Measurements from ENCODE around the gene ZNF267.

Gene ZNF267

GRCh38 chr16:31869511-31870201 lies 4.0 kb upstream of the ZNF267 start:
- Histone ChIP-seq H3K27ac (ENCODE audit: low read length) (peak overlapping the region; percentile 24), H3K9ac (ENCODE audit: low read length in 2 of 2) (no peak overlapping the region), H3K4me1 (ENCODE audit: control insufficient read depth, insufficient read depth, low read length) (peaks cover 3% of the 10 kb centered on the region), H3K36me3 (ENCODE audit: control insufficient read depth in 2 of 2, insufficient read depth in 2 of 2, low read length in 2 of 2) (no peaks in the 10 kb centered on the region), H3K4me3 (ENCODE audit: low read length in 2 of 2) (no peak overlapping the region), H3K27me3 (ENCODE audit: control insufficient read depth in 1 of 2, insufficient read depth in 2 of 2, low read length in 2 of 2) (no peaks in the 10 kb centered on the region), H3K9me3 (ENCODE audit: control insufficient read depth in 2 of 2, low read length in 2 of 2) (no peaks in the 10 kb centered on the region)

- Histone ChIP-seq H3K9me3 (ENCODE audit: control insufficient read depth in 2 of 2, low read length in 2 of 2) (no peaks in the 10 kb centered on the region), H3K27ac (ENCODE audit: low read length) (no peak overlapping the region), H3K4me1 (ENCODE audit: control insufficient read depth, insufficient read depth, low read length) (peaks cover 10% of the 10 kb centered on the region), H3K4me3 (ENCODE audit: low read length in 2 of 2) (no peak overlapping the region), H3K36me3 (ENCODE audit: control insufficient read depth in 2 of 2, insufficient read depth in 2 of 2, low read length in 2 of 2) (no peaks in the 10 kb centered on the region), H3K9ac (ENCODE audit: low read length in 2 of 2) (no peak overlapping the region), H3K27me3 (ENCODE audit: control insufficient read depth in 1 of 2, insufficient read depth in 2 of 2, low read length in 2 of 2) (no peaks in the 10 kb centered on the region)
These were observed 2.8 kb upstream of the ZNF267 start for GRCh38 chr16:31870809-31871208.

DNA sequence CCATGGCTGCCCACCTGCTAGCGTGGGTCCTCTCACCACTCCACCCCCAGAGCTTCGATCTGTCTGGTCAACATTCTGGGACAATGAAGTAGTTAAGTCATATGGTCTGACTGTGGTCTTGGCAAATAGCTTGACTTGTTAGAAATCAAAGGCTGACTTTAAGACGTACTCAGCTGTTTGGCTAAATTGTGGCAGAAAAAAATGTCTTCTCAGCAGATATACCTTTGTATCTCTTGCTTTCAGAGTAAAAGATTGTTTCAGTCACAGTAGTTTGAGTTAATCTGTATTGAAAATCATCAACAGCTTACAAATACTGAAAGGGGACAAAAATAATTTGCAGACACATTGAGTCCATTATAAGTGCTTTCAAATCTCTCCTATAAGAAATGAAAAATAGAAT lies 2.1 kb upstream of the ZNF267 start:
- Histone ChIP-seq H3K27me3 (ENCODE audit: control insufficient read depth in 1 of 2, insufficient read depth in 2 of 2, low read length in 2 of 2) (no peaks in the 10 kb centered on the region), H3K4me3 (ENCODE audit: low read length in 2 of 2) (no peak overlapping the region), H3K9me3 (ENCODE audit: control insufficient read depth in 2 of 2, low read length in 2 of 2) (no peaks in the 10 kb centered on the region), H3K36me3 (ENCODE audit: control insufficient read depth in 2 of 2, insufficient read depth in 2 of 2, low read length in 2 of 2) (no peaks in the 10 kb centered on the region), H3K27ac (ENCODE audit: low read length) (no peak overlapping the region), H3K9ac (ENCODE audit: low read length in 2 of 2) (no peak overlapping the region), H3K4me1 (ENCODE audit: control insufficient read depth, insufficient read depth, low read length) (peaks cover 10% of the 10 kb centered on the region)

GRCh38 chr16:31872201-31872600 lies 1.4 kb upstream of the ZNF267 start:
- Histone ChIP-seq H3K9me3 (ENCODE audit: control insufficient read depth in 2 of 2, low read length in 2 of 2) (no peaks in the 10 kb centered on the region), H3K9ac (ENCODE audit: low read length in 2 of 2) (no peak overlapping the region), H3K4me3 (ENCODE audit: low read length in 2 of 2) (no peak overlapping the region), H3K27me3 (ENCODE audit: control insufficient read depth in 1 of 2, insufficient read depth in 2 of 2, low read length in 2 of 2) (no peaks in the 10 kb centered on the region), H3K4me1 (ENCODE audit: control insufficient read depth, insufficient read depth, low read length) (peaks cover 15% of the 10 kb centered on the region), H3K36me3 (ENCODE audit: control insufficient read depth in 2 of 2, insufficient read depth in 2 of 2, low read length in 2 of 2) (no peaks in the 10 kb centered on the region), H3K27ac (ENCODE audit: low read length) (no peak overlapping the region)

GRCh38 chr16:31874366-31875111 lies 932 bp downstream of the ZNF267 start:
- no peaks in the 10 kb centered on the region for H3K9me3 ChIP-seq (ENCODE audit: control insufficient read depth in 2 of 2, low read length in 2 of 2)
- peak overlapping the region; percentile 90 for H3K27ac ChIP-seq (ENCODE audit: low read length)
- peaks cover 24% of the 10 kb centered on the region for H3K4me1 ChIP-seq (ENCODE audit: control insufficient read depth, insufficient read depth, low read length)
- H3K36me3 ChIP-seq (ENCODE audit: control insufficient read depth in 2 of 2, insufficient read depth in 2 of 2, low read length in 2 of 2) = no peaks in the 10 kb centered on the region
- H3K9ac ChIP-seq (ENCODE audit: low read length in 2 of 2) = peak overlapping the region; percentile 68 to 96
- H3K4me3 ChIP-seq (ENCODE audit: low read length in 2 of 2) = peak overlapping the region; percentile 67 to 95
- no peaks in the 10 kb centered on the region for H3K27me3 ChIP-seq (ENCODE audit: control insufficient read depth in 1 of 2, insufficient read depth in 2 of 2, low read length in 2 of 2)

DNA sequence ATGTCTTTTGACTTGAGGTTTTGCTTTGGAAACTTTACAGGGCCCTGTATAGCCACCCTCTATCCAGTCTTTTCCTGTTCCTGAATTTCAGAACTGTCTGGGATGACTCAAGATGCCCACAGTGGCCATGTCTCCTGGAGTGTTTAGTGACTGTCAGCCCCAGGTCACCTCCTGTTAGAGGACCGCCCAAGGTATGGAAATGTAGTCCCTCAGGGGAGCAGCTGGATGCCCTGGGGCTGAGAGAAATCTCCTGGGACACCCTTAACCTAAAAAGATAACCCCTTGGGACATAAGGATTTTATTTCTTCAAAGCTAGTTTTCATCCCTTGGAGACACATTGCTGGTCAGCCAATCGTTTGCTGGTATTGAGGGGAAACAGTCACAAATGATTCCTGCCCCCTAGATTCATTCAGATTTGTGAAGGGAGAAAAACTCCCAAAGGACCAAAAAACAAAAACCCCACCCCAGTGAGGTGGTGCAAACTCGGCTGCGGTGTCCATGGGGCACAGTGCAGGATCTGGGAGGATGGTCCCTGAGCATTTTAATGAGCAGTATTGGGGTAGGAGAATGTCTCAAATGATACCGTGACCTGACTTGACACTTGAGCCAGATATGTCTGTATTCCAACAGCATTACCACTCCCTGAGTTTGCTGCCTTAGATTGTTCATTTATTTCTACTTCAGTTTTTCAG lies 1.7 kb downstream of the ZNF267 start:
- H3K9me3 ChIP-seq (ENCODE audit: control insufficient read depth in 2 of 2, low read length in 2 of 2) = no peaks in the 10 kb centered on the region
- peak overlapping the region; percentile 68 to 96 for H3K9ac ChIP-seq (ENCODE audit: low read length in 2 of 2)
- no peaks in the 10 kb centered on the region for H3K36me3 ChIP-seq (ENCODE audit: control insufficient read depth in 2 of 2, insufficient read depth in 2 of 2, low read length in 2 of 2)
- peaks cover 30% of the 10 kb centered on the region for H3K4me1 ChIP-seq (ENCODE audit: control insufficient read depth, insufficient read depth, low read length)
- H3K27ac ChIP-seq (ENCODE audit: low read length) = peak overlapping the region; percentile 90
- peak overlapping the region; percentile 67 to 95 for H3K4me3 ChIP-seq (ENCODE audit: low read length in 2 of 2)
- no peaks in the 10 kb centered on the region for H3K27me3 ChIP-seq (ENCODE audit: control insufficient read depth in 1 of 2, insufficient read depth in 2 of 2, low read length in 2 of 2)

GRCh38 chr16:31875928-31876547 lies 2.4 kb downstream of the ZNF267 start:
- Histone ChIP-seq H3K27ac (ENCODE audit: low read length) (no peak overlapping the region), H3K27me3 (ENCODE audit: control insufficient read depth in 1 of 2, insufficient read depth in 2 of 2, low read length in 2 of 2) (no peaks in the 10 kb centered on the region), H3K9me3 (ENCODE audit: control insufficient read depth in 2 of 2, low read length in 2 of 2) (no peaks in the 10 kb centered on the region), H3K9ac (ENCODE audit: low read length in 2 of 2) (no peak overlapping the region), H3K4me3 (ENCODE audit: low read length in 2 of 2) (no peak overlapping the region), H3K36me3 (ENCODE audit: control insufficient read depth in 2 of 2, insufficient read depth in 2 of 2, low read length in 2 of 2) (no peaks in the 10 kb centered on the region), H3K4me1 (ENCODE audit: control insufficient read depth, insufficient read depth, low read length) (peaks cover 34% of the 10 kb centered on the region)

- H3K9me3 ChIP-seq (ENCODE audit: control insufficient read depth in 2 of 2, low read length in 2 of 2) = no peaks in the 10 kb centered on the region
- H3K27ac ChIP-seq (ENCODE audit: low read length) = peak overlapping the region; percentile 66
- peak overlapping the region; percentile 43 to 64 for H3K9ac ChIP-seq (ENCODE audit: low read length in 2 of 2)
- H3K36me3 ChIP-seq (ENCODE audit: control insufficient read depth in 2 of 2, insufficient read depth in 2 of 2, low read length in 2 of 2) = no peaks in the 10 kb centered on the region
- H3K4me3 ChIP-seq (ENCODE audit: low read length in 2 of 2) = peak overlapping the region in 1 of 2 donors; percentile 5
- H3K27me3 ChIP-seq (ENCODE audit: control insufficient read depth in 1 of 2, insufficient read depth in 2 of 2, low read length in 2 of 2) = no peaks in the 10 kb centered on the region
- peaks cover 34% of the 10 kb centered on the region for H3K4me1 ChIP-seq (ENCODE audit: control insufficient read depth, insufficient read depth, low read length)
These were observed 3.6 kb downstream of the ZNF267 start for GRCh38 chr16:31876951-31877828.

DNA sequence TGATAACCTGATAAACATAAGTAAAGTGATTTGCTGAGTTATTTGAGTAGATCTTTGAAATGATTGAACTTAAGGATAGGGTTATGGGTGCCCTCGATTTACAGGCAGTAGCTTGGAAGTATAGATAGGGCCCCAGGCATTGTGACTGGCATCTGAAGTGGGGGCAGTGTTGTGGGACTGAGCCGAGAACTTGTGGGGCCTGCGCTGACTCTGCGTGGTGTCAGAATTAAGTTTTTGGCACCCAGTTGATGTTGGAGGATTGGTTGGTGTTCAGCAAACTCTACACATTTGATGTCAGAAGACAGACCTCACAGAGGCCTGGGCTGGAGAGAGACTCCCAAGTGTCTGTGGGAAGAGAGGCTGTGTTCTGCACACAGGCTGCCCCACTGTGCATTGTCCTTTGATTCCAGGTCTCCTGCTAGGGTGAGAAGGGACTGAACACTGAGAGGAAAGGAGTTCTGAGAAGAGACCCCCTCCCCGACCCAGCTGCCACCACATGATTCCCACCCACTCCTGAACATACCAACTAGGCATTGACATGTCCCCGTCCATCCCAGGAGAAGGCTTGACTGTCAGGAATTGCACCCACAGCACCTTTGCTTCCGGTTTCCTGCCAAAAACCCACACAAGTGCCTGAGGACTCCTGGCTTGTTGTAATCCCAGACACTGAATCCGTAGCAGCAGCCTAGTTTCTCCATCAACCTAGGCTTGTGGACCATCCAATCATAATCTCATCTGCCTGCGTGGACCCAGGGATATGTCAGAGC lies 4.5 kb downstream of the ZNF267 start:
- H3K27me3 ChIP-seq (ENCODE audit: control insufficient read depth in 1 of 2, insufficient read depth in 2 of 2, low read length in 2 of 2) = no peaks in the 10 kb centered on the region
- peak overlapping the region in 1 of 2 donors; percentile 8 for H3K4me3 ChIP-seq (ENCODE audit: low read length in 2 of 2)
- no peak overlapping the region for H3K9ac ChIP-seq (ENCODE audit: low read length in 2 of 2)

More for the DNA sequence above, 4.5 kb downstream of the ZNF267 start:
- H3K27ac ChIP-seq (ENCODE audit: low read length) = peak overlapping the region; percentile 66
- H3K36me3 ChIP-seq (ENCODE audit: control insufficient read depth in 2 of 2, insufficient read depth in 2 of 2, low read length in 2 of 2) = no peaks in the 10 kb centered on the region
- H3K9me3 ChIP-seq (ENCODE audit: control insufficient read depth in 2 of 2, low read length in 2 of 2) = no peaks in the 10 kb centered on the region
- H3K4me1 ChIP-seq (ENCODE audit: control insufficient read depth, insufficient read depth, low read length) = peaks cover 34% of the 10 kb centered on the region

Measured in stomach smooth muscle (tissue), 2 donors.